KBM-7 (cell line): Measurements from ENCODE around the gene ZNF580.

ENCODE experiments used
- DNase-seq: peaks from one replicate; pipeline ENCODE4 v3.0.0-alpha.2; 2015
- in situ Hi-C: fragments of 300-500 bp; cut with MboI; formaldehyde crosslinking; loops from 2 replicates; pipeline ENCODE4 v1.14.3; 2020; ENCODE audit warnings: low sequenced_read_pairs, low pct_unique_long_range_greater_than_20kb, mixed read lengths

Gene ZNF580

DNA sequence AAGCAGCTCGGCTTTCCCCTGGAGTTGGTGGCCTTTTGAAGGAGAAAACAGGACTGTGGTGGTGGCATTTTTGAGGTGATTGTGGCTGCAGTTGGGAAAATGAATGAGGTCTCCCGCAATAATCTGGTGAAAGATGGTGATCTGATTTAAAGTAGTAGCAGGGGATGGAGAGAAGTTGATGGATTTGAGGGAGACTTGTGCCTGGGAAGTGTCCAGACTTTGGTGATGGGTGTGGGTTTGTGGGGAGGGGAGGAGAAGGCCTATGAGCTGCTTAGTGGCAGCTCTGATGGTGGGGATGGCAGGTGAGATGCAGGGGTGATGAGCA lies 30.2 kb downstream of the ZNF580 start:
- in situ Hi-C loops: no loop called here
- DNase-seq: no peak

DNA sequence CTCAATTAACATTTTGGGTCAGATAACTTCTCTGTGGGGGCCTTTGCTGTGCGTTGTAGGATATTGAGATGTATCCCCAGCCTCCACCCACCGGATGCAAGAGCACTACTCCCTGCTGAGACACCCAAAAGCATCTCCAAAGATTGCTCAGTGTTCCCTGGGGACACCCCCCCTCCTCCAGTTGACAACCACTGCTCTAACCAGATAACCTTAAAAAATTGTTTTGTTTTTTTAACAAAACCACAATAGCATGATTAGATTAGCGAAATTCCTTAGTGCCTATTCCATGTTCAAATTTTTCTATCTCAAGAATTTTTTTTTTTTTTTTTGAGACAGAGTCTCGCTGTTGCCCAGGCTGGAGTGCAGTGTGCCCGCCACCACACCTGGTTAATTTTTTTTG lies 31.6 kb downstream of the ZNF580 start:
- in situ Hi-C loops: no loop called here
- no peak for DNase-seq

DNA sequence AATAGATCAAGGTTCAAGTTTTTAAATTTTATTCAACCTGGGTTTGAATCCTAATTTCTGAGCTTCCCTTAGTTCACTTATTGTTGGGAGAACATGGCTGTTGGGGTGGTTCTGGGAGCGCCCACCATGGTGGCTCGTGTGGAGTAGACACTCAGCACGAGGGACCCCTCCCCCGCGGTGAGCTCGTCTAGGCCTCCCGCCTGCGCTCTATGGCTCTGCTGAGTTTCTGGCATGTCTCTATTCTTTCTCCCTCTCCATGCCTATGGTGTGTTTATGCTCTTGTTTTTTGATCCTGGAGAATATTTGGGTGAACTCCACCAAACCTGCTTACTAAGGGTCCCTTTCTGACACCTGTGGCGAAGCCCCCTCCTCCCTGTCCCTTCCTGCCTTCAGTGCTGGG lies 32.7 kb downstream of the ZNF580 start:
- no peak for DNase-seq
- in situ Hi-C loops: no loop called here

DNA sequence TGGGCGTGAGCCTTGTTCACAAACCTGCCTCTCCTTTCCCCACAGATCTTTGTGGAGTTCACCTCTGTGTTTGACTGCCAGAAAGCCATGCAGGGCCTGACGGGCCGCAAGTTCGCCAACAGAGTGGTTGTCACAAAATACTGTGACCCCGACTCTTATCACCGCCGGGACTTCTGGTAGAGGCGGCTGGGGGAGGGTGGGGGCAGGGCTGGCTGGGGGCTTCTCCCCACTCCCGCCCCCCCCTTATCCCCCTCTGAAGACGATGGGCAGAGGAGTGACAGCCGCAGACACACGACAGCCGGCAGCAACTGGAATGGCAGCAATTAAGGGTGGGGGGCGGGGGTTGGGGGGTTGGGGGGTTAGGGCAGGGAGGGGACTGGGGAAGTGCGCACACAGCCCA lies 33.1 kb downstream of the ZNF580 start:
- DNase-seq: no peak
- in situ Hi-C loops: no loop called here

DNA sequence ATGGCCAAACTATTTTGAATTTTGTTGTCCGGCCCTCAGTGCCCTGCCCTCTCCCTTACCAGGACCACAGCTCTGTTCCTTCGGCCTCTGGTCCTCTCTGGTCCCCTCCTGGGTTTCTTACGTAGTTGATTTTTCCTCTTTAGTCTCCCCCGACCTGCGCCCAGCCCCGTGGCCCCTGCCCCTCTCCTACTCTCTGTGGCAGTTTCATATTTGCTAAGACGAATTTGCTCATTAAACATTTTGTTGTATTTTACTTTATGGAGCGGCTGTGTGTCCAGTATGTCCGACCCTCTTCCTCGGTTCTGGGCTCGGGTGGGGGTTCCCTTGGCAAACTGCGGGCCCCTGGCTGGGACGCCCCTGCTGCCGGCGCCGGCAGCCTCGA lies 33.6 kb downstream of the ZNF580 start:
- in situ Hi-C loops: no loop called here
- DNase-seq: no peak

DNA sequence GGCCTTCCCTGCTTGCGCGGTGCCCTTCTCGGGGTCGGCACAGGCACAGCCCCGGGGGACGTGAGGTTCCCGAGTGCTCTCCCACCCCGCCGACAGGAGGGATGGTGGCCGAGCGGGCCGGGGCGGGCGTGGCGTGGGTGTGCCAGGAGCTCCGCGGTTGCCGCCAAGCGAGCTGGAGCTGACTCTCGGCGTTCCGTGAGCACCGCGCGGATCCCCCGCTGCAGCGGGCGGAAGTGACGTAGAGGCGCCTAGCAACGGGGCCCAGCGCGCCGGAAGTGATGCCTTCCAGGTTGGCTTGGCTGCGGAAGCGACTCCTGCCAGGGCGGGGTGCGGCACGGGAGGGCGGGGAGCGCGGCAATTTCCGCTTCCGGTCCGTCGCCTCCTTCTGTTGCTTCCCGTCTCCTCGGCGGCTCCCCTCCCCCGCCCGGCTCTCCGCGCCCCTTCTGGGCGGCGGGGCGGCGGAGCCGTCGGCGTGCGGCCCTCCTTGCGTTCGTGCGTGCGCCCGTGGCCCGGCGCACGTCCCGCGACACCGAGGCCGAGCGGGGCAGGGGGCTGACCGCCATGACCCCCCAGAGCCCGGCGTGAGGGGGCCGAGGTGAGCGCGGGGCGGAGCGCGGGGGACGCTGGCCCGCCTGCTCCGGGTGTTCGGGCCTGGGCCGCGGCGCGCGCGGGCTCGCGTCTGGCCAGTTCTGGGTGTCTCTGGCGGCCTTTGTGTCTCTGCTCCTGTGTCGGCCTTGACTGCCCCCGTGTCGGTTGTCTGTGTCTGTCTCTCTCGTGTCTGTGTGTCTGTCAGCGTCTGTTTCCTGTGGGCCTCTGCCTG lies 34.2 kb downstream of the ZNF580 start, which contains the start of gene EPN1:
Gene EPN1, plus strand, starts transcription at position 386 of the 820 bp plus-strand sequence. CDS start 3,402 bp downstream, outside the sequence.
- DNase-seq: peak; percentile 97
- in situ Hi-C loops: no loop called here

DNA sequence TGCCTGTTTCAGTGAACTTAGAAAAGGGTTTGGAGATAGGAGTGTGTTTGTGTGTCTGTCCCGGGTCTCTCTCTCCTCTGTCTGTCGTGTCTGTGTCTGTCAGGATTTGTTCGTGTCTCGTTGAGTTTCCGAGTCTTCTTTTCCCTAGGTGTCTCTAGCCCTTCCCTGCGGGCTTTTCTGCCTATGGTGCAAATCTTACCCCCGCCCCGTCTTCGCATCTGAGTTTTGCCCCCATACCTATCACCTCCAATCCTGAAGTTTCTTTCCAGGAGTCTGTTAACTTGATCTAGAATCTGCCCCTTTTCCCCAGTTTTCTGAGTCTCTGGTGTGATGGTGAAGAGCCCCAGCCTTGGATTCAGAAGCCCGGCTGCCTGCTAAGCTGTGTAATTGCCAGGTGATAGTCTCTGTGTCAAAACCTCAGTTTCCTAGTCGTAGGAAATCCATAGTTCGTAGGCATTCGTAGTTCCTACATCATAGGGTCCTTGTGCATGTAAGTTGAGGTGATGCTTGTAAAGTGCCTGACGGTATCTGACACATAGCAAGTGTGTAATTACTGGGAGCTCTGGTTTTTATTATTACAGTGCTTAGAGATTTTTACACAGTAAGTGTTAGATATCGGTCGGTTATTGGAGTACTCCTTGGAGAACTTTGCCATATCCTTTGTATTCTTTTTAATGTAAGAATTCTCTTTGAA lies 35.0 kb downstream of the ZNF580 start:
- in situ Hi-C loops: no loop called here
- no peak for DNase-seq

DNA sequence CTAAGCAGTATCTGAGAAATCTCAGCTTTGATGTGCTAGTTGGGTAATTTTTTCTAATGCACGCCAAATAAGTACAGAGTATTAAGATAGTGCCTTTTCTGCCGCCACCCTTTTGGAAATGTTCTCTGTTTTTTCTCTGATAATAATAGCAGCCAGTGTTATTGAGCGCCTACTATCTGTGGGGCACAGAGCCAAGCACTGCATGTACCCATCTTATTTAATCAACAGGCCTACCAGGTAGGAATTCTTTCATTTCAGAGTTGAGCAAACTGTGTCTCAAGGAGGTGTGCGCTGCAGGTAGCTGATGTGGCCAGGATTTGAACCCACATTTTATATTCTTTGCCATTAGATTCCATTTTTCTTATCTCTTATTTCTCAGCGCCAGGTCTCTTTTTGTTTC lies 35.6 kb downstream of the ZNF580 start:
- in situ Hi-C loops: no loop called here
- DNase-seq: no peak

DNA sequence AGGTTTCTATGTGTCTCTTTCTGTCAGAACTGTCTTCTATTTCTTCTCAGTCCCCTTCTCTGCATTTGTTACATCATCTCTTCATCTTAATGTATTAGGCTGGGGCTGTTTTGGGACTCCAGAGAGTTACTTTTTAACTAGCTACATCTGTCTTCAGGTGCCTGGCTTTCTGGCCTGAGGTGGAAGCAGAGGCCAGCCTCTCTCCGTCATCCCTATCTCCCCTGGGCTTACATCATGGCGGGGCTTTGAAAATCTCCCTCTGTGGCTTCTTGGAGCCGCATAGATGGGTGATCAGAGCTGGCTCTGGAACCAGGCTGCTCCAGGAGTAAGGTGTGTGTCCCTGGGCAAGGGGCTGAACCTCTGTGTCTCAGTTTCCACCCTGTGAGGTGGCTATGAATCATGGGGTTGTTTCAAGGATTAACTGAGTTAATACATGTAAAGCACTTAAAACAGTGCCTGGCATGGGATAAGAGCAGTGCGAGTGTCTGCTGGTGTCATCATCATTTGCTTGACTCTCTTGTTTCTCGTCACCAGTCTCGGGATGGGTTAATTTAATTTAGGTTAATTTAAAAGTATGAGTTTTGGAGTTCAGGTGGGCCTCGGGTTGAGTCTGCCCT lies 36.2 kb downstream of the ZNF580 start:
- in situ Hi-C loops: no loop called here
- no peak for DNase-seq

DNA sequence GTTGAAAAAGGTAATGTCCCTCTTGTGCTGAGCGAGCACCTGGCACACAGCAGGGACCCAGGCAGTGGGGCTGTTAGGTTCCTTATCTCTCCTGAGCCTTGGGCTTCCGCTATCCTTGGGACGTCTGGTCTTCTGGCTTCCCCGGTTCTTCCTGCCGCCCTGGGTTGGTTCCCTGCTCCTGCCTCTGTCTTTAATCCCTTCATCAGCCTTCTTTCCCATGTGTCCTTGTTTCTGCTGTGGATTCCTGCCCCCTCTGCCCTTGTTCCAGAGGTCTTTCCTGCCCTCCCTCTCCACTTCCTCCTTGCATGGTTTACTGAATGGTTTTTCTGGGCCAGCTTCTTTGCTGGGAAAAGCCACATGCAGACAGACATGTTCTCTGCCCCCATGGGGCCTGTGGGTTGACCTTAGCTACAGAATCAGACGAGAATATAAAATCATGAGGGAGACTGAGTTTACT lies 36.8 kb downstream of the ZNF580 start:
- DNase-seq: no peak
- in situ Hi-C loops: no loop called here

DNA sequence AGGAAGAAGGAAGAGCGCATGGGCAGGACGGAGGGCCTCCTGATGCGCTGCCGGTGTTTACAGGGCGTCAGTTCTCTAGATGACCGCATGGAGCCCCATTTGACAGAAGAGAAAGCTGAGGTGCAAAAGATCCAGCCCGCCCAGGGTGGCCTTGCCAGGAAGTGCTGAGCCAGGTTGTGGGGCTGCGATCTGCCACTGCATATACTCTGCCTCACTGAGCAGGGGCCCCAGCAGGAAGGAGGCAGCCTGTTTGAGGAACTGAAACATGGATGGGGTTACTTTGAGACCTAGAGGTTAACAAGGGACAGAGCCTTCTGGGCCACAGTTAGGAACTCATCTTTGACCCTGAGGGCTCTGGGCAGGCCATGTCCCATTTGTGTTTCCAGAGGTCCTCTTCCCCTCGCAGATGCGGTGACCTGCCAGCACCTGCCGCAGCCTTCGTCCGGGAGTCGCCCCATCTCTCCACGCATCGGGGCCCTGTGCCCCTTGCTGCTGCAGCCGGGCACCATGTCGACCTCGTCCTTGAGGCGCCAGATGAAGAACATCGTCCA lies 37.4 kb downstream of the ZNF580 start:
- in situ Hi-C loops: no loop called here
- peak; percentile 64 for DNase-seq

DNA sequence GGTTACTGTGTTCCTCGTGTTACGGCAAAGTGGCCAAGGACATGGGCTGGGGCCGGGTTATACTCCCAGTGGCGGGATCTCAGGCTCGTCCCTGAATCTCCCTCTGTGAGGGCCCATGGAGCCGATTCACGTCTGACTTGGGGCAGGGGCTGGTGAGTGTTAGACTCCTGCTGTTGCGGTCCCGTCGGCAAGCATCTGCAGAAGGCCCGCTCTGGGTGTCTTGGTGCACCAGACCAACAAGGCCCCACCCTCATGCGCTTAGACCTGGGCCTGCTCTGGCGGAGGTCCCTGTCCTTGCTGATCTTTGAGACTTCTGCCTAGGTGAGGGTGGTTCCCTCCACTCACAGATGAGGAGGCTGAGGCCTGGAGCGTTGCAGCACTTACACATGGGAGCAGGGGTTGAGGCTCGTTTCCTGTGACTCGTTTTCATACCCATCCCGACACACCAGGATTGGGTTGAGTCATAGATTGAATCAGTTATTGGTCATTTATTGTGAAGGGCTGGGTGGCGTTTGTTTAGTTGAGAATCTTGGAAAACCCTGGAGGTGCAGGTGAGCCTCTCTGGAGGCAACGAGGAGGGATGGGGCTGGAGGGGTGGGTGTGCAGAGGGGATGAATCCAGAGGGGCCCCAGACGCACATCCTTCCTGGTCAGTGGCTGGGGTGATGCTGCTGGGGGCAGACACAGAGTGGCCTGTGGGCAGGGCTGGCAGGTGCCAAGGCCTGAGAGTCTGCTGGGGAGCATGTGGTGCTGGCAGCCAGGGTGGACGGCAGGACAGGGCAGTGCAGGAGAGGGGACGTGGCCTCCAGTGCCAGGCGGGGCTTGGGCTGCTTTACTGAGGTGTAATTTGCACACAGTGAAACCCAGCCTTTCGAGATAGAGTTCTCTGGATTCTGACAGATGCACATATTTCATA lies 38.8 kb downstream of the ZNF580 start:
- no peak for DNase-seq
- in situ Hi-C loops: no loop called here

DNA sequence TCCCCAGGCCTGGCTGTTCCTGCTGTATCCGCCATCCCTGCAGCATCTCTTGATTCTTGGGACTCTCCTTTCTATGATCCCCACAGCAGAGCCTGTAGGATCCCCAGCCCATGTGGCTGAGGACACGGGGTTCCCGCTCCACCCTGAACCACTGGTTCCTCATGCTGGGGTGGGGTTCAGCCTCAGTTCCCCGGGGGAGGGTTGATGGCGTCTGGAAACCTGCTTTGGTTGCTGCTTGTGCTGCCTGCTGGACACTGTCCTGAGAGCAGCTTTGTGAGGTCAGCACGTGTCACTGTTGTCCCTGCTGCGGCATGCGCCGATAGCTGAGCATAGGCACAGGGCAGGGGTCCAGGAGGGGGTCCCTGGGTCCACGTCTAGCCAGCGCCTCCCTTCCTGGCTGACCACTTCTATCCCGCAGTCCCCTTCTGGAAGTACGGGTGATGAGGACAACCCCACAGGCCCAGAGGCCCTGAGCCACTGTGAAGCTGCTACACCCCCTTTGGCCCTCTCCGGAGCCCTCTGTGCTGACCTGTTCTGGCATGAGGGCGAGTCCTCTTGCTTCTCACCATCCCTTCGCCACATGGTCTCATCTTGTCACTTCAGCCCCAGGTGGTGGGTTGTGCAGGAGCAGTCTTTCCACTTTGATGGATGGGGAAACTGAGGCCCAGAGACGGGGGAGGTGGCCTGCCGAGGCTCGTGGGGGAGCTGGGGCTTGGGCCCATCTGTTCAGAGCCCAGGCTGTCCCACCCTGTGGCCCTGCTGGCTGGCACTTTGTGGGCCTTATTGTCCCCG lies 39.7 kb downstream of the ZNF580 start:
- DNase-seq: no peak
- in situ Hi-C loops: no loop called here

DNA sequence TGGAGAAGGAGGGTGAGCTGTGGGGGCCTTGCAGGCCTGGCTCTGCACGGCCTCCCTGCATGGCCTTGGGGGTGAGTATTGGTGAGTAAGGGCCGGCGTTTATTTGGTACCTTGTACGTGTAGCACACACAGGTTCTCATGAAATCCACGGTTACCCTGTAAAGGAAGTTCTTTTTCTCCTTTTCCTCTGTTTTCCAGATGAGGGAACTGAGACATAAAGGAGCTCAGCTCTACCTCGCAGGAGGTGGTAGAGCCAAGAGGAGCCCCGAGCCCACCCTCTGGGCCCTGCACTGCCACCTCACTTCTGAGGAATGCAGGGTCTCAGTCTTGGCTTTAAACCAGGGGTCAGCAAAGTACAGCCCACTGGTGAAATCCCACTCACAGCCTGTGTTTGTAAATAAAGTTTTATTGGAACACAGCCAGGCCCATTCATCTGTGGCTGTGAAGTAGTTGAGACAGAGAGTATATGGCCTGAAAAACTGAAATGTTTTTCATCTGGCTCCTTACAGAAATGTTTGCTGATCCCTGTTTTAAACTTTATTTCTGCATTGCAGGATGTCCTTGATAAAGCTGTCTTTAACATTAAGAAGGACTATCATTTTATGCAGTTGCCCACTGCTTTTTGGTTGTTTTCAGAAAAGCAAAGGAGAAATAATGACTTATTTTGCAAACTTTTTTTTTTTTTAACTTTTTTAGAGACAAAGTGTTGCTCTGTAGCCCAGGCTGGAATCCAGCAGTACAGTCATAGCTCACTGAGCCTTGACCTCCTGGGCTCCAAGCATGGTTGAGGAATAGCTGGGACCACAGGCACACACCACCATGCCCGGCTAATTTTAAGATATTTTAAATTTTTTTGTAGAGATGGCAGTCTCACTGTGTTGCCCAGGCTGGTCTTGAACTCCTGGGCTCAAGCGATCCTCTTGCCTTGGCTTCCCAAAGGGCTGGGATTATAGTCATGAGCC lies 40.6 kb downstream of the ZNF580 start:
- DNase-seq: no peak
- in situ Hi-C loops: no loop called here

DNA sequence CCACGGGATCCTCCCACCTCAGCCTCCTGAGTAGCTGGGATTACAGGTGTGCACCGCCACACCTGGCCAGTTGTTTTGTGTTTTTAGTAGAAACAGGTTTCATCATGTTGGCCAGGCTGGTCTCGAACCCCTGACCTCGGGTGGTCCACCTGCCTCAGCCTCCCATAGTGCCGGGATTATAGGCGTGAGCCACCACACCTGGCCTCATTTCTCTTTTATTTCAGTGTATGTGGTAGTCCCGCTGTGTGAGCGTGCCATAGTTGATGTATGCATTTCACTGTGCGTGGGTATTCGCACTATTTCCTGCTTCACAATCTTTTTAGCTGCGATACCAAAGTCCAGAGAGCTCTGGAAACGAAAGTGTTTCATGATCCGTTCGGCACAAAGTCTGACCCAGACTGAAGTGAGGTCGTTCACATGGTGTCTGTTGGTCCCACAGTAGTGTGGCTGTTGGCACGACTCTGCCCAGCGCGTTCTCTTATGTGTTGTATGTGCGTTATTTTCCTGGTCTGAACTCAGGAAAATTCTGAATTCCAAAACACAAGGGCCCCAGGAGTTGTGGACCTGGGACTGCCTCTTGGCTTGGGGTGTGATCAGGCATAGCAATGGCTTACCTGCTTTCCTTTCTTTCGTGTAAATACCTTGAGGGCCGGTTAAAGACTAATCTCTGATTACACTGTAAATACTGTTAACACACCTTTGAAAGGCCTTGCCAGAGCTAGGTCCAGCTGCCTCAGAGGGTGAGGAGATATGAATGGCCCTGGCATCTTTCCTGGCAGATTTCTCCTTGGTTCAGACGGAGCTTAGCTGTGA lies 42.9 kb downstream of the ZNF580 start:
- DNase-seq: no peak
- in situ Hi-C loops: no loop called here

DNA sequence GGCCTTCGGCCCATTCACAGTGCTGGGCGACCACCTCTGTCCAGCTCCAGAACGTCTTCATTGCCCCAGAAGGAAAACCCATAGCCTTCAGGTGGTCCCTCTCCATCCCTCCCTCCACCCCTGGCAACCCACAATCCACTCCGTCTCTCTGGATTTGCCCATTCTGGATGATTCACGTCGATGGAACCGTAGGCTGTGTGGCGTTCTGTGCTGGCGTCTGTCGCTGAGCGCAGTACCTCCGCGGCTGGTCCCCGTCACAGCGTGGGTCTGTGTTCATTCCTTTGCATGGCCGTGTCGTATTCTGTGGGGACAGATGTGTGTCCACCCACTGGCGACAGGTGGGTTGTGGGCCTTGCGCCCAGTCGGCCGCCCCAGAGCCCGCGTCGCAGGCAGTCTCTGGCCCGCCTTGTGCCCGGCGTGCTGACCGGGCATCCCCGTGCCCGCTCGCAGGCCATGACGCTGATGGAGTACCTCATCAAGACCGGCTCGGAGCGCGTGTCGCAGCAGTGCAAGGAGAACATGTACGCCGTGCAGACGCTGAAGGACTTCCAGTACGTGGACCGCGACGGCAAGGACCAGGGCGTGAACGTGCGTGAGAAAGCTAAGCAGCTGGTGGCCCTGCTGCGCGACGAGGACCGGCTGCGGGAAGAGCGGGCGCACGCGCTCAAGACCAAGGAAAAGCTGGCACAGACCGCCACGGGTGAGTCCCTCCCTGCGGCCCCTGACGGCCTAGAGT lies 44.3 kb downstream of the ZNF580 start:
- in situ Hi-C loops: no loop called here
- DNase-seq: no peak
